Activated CD4-positive, alpha-beta memory T cell treated with anti-CD3 and anti-CD28 coated beads for 36 hours (primary cell): ENCODE results near the gene MTFR1L. TPM values are rescaled to one million over a fixed set of nuclear protein-coding genes. Genes with fewer than 3 reads are reported as not detected.

Source experiments
- CTCF ChIA-PET: fragments of 350-600 bp; sonication (Branson Sonifier 250); formaldehyde crosslinking; loops from one replicate; lab custom pipeline; 2021; ENCODE audit warnings: antibody characterized with exemption, inconsistent platforms; lab: Charles Lee
- POLR2A ChIA-PET: fragments of 350-600 bp; sonication (Branson Sonifier 250); formaldehyde crosslinking; loops from one replicate; lab custom pipeline; 2021; ENCODE audit warnings: antibody characterized with exemption; lab: Charles Lee
- DNase-seq: peaks from one replicate; pipeline ENCODE4 v3.0.0-alpha.2; 2020
- H3K27ac Mint-ChIP-seq: one replicate; pipeline ENCODE4 v1.8.0; 2021; ENCODE audit warnings: mixed read lengths
- H3K27me3 Mint-ChIP-seq: one replicate; pipeline ENCODE4 v1.8.0; 2021; ENCODE audit warnings: mixed read lengths
- H3K36me3 Mint-ChIP-seq: one replicate; pipeline ENCODE4 v1.8.0; 2021; ENCODE audit warnings: mixed read lengths
- H3K4me1 Mint-ChIP-seq: one replicate; pipeline ENCODE4 v1.8.0; 2021; ENCODE audit warnings: low read depth, mixed read lengths
- H3K4me3 Mint-ChIP-seq: one replicate; pipeline ENCODE4 v1.8.0; 2021; ENCODE audit warnings: mild to moderate bottlenecking, mixed read lengths
- H3K9me3 Mint-ChIP-seq: one replicate; pipeline ENCODE4 v1.8.0; 2021; ENCODE audit warnings: mixed read lengths
- intact Hi-C: fragments of 100-400 bp; cut with micrococcal nuclease; formaldehyde crosslinking; loops from one replicate; pipeline ENCODE4 v1.15.1; 2023
- total RNA-seq, 2 experiments: library from RNA; stranded (reverse); gene quantifications; one replicate each; pipeline ENCODE4 v1.2.3, GENCODE V29; 2021

MTFR1L gene
- total RNA-seq, 2 experiments from 2014 or later: 28.0 to 31.1 TPM

DNA sequence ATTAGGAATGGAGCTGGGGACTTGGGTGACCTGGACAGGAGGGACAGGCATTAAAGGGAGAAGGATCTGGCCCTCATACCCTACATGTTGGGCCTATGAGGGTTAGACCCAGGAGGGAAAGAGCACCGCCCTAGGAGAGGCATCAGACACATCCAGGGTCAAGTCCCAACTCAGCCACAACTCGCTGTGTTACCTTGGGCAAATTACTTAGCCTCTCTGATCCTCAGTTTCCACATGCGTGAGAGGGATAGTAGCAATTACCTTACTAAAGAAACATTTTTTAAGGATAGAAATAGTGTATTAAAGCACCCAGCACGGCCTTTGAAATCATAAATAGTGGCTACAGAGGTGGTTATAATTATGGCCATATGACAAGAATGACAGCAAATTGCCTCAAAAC lies 39.9 kb upstream of the MTFR1L start:
- Mint-ChIP-seq H3K4me3 (no peak overlapping the region), H3K27me3 (no peaks in the 10 kb centered on the region), H3K36me3 (no peaks in the 10 kb centered on the region), H3K4me1 (peaks cover 9% of the 10 kb centered on the region), H3K27ac (no peak overlapping the region), H3K9me3 (no peaks in the 10 kb centered on the region)
- ChIA-PET POLR2A (no interaction called here), CTCF (interaction anchor here (1.2 kb wide), 1 partner anchor 161 kb away, joined by 3 read pairs; no protein-coding TSS in a partner anchor)
- intact Hi-C loops: no loop called here
- DNase-seq: no peak

DNA sequence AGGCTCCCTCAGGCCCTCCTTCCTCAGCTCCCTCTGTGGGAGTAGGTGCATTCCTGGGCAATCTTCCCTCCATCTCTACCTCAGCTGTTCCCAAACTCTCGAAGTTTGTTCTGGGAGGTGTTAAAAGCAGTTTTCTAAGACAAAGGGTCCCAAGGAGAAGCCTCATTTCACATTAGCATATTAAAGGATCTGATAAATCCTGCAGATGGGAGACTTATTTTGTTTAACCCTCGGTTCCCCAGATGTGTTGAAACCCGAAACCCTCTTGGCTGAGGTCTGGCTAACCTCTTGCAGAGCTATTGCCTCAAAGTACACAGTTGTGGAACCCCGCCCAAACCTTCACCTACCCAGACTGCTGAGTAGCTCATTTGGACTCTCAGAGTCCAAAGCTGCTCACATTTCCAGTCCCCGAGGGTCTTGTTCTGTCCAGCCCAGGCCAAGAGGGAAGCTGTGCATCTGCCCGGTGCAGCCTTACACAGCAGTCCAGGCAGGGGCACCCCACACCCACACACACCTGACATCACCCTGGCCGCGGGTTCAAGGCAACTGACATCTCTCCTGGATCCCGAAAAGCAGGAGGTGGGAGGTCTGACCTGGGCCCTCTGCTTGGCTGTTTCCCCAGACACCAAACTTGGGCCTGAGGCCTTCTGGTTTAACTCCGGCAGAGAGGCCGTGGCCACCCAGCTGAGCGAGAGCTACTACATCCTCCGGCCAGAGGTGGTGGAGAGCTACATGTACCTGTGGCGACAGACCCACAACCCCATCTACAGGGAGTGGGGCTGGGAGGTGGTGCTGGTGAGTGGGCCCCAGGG lies 39.2 kb upstream of the MTFR1L start:
- no peaks in the 10 kb centered on the region for H3K27me3 Mint-ChIP-seq
- CTCF ChIA-PET: interaction anchor here (1.2 kb wide), 1 partner anchor 161 kb away, joined by 3 read pairs; no protein-coding TSS in a partner anchor
- DNase-seq: no peak
- POLR2A ChIA-PET: no interaction called here
- no peaks in the 10 kb centered on the region for H3K36me3 Mint-ChIP-seq
- H3K9me3 Mint-ChIP-seq: no peaks in the 10 kb centered on the region
- no peak overlapping the region for H3K27ac Mint-ChIP-seq
- no peak overlapping the region for H3K4me3 Mint-ChIP-seq
- peaks cover 3% of the 10 kb centered on the region for H3K4me1 Mint-ChIP-seq
- intact Hi-C loops: no loop called here

DNA sequence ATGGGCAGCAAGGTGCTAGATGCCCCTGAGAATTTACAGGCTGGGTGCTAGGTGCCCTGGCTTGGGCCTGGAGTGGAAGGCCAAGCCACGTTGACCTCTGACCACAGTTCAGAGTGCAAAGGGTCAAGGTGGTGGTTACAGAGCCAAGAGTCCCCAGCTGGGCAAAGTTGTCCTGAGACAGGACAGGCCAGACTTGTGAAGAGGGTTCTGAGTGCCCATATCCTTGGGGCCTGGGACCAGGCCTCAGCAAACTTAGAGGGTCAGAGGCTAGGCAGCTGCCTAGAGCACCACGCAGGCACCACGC lies 38.7 kb upstream of the MTFR1L start:
- POLR2A ChIA-PET: no interaction called here
- H3K27me3 Mint-ChIP-seq: no peaks in the 10 kb centered on the region
- H3K36me3 Mint-ChIP-seq: no peaks in the 10 kb centered on the region
- H3K4me1 Mint-ChIP-seq: no peaks in the 10 kb centered on the region
- H3K27ac Mint-ChIP-seq: no peak overlapping the region
- H3K4me3 Mint-ChIP-seq: no peak overlapping the region
- CTCF ChIA-PET: interaction anchor here (1.3 kb wide), 1 partner anchor 162 kb away, joined by 3 read pairs; no protein-coding TSS in a partner anchor
- intact Hi-C loops: no loop called here
- H3K9me3 Mint-ChIP-seq: no peaks in the 10 kb centered on the region
- DNase-seq: no peak

DNA sequence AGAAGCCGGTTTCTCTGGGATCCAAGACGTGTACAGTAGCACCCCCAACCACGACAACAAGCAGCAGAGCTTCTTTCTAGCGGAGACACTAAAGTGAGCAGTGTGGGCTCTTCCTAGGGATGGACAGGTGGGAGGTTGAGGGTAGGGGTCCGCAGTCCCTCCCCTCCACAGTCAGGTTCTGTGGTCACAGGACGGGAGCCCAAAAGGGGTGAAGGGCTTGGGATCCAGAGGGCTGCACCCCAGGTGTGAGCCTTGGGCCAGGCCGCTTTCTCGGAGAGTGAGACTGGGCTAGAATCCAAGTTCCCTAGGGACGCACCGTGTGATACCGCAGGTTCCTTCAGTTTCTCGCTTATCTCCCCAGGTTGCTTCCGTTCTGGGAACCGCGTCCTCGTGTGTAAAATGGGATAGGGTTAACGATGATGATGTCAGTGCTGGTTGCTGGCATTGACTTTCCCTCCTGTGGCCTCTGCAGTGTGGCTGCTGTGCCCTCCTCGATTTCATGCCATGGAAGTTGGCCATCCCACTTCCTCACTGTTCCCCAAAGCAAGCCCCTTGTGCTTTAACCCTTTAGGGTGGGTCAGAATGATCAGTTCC lies 37.0 kb upstream of the MTFR1L start:
- Mint-ChIP-seq H3K27ac (no peak overlapping the region), H3K36me3 (no peaks in the 10 kb centered on the region), H3K4me1 (no peaks in the 10 kb centered on the region), H3K27me3 (no peaks in the 10 kb centered on the region), H3K9me3 (no peaks in the 10 kb centered on the region), H3K4me3 (no peak overlapping the region)
- intact Hi-C loops: no loop called here
- ChIA-PET CTCF (no interaction called here), POLR2A (no interaction called here)
- DNase-seq: no peak

DNA sequence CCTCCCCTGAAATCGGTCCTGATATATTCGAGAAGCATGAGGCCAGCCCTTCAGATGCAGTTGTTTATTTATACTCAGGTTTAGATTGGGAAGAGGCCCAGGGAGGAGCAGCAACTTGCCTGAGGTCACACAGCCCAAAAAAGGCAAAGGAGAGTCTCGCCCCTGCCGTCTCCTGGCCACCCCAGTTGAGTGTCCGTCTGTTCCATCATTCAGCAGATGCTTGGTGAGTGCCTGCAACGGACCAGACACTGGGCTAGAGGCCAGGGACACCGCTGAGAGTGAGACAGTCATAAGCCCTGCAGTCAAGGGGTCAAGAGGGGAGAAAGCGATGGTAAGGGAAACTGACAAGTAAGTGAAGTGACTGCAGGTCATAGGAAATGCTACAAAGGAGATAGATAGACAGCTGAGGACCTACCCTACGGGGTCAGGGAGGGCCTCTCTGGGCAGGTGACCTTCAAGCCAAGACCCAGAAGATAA lies 35.1 kb upstream of the MTFR1L start:
- CTCF ChIA-PET: no interaction called here
- Mint-ChIP-seq H3K4me3 (no peak overlapping the region), H3K9me3 (no peaks in the 10 kb centered on the region), H3K36me3 (no peaks in the 10 kb centered on the region), H3K4me1 (no peaks in the 10 kb centered on the region), H3K27me3 (no peaks in the 10 kb centered on the region), H3K27ac (no peak overlapping the region)
- no peak for DNase-seq
- POLR2A ChIA-PET: interaction anchor here (0.7 kb wide), 1 partner anchor 212 kb away, joined by 3 read pairs; no protein-coding TSS in a partner anchor
- intact Hi-C loops: no loop called here

DNA sequence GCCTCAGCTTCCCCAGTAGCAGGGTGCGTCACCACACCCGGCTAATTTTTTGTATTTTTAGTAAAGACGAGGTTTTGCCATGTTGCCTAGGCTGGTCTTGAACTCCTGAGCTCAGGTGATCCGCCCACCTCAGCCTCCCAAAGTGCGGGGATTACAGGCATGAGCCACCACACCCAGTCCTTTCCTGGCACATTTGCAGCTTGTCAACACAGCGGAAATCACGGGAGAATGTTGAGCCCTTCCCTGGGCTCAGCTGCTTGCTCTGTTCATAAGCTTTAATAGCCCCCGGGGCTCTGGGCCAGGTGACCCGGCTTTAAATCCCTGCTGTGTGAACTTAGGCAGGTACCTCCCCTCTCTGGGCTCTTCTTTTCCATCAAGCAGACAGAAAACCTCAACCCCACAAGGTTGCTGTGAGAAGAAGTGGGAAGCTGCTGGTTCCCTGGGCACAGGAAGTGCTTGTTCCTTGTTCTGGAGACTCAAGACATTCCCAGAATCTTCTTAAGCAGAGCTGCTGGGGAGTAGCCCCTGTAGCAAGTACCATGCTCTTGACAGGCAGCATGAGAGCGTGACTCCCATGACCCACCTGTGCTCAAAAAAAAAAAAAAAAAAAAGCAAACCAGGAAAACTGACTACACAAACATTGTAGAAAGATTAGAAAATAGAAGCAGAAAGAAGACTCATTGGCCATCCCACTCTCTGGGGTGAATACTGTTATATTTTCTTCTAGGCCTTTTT lies 34.3 kb upstream of the MTFR1L start:
- Mint-ChIP-seq H3K4me1 (no peaks in the 10 kb centered on the region), H3K9me3 (no peaks in the 10 kb centered on the region), H3K36me3 (no peaks in the 10 kb centered on the region), H3K27ac (no peak overlapping the region), H3K27me3 (no peaks in the 10 kb centered on the region), H3K4me3 (no peak overlapping the region)
- CTCF ChIA-PET: no interaction called here
- intact Hi-C loops: no loop called here
- POLR2A ChIA-PET: interaction anchor here (0.7 kb wide), 1 partner anchor 213 kb away, joined by 3 read pairs; no protein-coding TSS in a partner anchor
- no peak for DNase-seq

DNA sequence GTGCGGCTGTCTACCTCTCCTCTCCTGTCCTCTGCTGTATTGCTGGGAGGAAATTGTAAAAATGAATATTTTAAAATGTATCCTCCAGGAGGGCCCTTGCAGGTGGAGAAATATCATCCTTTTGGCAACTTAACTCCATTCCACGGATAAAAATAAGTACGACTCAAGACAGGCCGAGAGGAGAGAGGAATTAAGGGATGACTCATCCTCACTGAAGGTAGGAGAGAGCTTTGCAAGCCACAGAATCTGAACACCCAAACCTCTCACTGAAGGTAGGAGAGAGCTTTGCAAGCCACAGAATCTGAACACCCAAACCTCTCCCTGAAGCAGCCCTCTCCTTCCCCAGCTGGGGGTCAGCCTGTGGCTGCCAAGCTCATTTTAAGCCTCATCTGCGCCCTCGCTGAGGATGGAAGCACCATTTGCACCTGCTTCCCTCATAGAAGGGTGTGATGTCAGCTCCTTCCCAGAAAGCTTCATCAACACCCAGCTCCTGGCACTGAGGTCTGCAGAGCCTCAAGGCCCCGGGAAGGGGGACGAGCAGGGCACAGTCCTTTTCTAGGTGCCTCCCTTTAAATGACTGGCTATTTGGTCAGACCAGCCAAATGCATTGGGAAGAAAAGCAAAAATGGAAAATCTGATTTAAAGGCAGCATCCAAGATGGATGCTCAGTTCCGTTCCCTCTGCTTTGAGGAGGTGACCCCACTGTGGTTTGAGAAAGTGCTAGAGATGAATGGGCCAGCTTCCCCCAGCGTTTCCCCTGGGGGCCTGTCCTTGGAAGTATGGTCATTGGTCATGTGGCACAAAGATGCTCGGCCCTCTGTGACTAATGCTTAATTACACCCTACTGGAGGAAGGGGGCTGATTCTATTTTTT lies 32.6 kb upstream of the MTFR1L start:
- CTCF ChIA-PET: interaction anchor here (0.6 to 1.0 kb wide), 2 partner anchors 11 to 111 kb away, joined by 3 read pairs; no protein-coding TSS in a partner anchor
- POLR2A ChIA-PET: interaction anchor here (0.6 kb wide), 1 partner anchor 299 kb away, joined by 3 read pairs; no protein-coding TSS in a partner anchor
- Mint-ChIP-seq H3K27me3 (no peaks in the 10 kb centered on the region), H3K4me3 (no peak overlapping the region), H3K27ac (no peak overlapping the region), H3K36me3 (no peaks in the 10 kb centered on the region), H3K9me3 (no peaks in the 10 kb centered on the region), H3K4me1 (no peaks in the 10 kb centered on the region)
- intact Hi-C loops: no loop called here
- DNase-seq: no peak

DNA sequence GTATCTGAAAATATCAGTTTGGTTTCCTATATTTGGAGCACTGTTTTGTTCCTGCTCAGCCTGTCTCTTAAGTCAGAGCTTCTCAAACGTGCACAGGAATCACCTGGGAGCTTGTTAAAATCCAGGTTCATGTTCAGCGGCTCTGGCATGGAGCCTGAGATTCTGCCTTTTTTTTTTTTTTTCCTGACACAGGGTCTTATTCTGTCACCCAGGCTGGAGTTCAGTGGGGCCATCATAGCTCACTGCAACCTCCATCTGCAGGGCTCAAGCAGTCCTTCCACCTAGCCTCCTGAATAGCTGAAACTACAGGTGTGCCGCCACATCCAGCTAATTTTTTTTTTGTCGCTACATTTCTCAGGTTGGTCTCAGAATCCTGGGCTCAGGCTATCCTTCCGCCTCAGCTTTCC lies 32.0 kb upstream of the MTFR1L start:
- POLR2A ChIA-PET: interaction anchor here (0.6 kb wide), 1 partner anchor 299 kb away, joined by 3 read pairs; no protein-coding TSS in a partner anchor
- no peaks in the 10 kb centered on the region for H3K4me1 Mint-ChIP-seq
- no peak overlapping the region for H3K4me3 Mint-ChIP-seq
- CTCF ChIA-PET: interaction anchor here (0.6 to 1.3 kb wide), 3 partner anchors 11 to 169 kb away, joined by 3 read pairs; no protein-coding TSS in a partner anchor
- H3K27ac Mint-ChIP-seq: no peak overlapping the region
- H3K9me3 Mint-ChIP-seq: no peaks in the 10 kb centered on the region
- intact Hi-C loops: no loop called here
- no peaks in the 10 kb centered on the region for H3K36me3 Mint-ChIP-seq
- no peak for DNase-seq
- H3K27me3 Mint-ChIP-seq: no peaks in the 10 kb centered on the region

DNA sequence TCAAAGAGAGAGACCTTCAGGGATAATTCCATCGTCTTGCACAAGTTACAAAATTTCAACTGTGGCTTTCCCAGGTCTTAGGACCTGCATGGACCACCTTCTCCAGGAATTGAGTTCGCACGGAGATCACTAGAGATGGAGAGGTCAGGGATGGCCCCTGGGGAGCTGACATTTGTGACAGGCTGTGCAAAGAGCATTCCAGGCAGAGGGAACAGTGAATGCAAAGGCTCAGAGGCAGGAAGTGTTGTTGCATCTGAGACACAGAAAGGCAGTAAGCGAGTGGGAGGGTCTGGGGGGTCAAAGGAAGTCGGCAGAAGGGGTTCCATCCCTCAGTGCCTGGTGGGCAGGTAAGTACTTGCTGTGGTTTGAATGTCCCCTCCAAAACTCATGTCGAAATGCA lies 29.3 kb upstream of the MTFR1L start:
- POLR2A ChIA-PET: no interaction called here
- Mint-ChIP-seq H3K27me3 (no peaks in the 10 kb centered on the region), H3K36me3 (no peaks in the 10 kb centered on the region), H3K27ac (no peak overlapping the region), H3K9me3 (no peaks in the 10 kb centered on the region), H3K4me1 (peaks cover 3% of the 10 kb centered on the region), H3K4me3 (no peak overlapping the region)
- intact Hi-C loops: no loop called here
- no peak for DNase-seq
- CTCF ChIA-PET: no interaction called here

DNA sequence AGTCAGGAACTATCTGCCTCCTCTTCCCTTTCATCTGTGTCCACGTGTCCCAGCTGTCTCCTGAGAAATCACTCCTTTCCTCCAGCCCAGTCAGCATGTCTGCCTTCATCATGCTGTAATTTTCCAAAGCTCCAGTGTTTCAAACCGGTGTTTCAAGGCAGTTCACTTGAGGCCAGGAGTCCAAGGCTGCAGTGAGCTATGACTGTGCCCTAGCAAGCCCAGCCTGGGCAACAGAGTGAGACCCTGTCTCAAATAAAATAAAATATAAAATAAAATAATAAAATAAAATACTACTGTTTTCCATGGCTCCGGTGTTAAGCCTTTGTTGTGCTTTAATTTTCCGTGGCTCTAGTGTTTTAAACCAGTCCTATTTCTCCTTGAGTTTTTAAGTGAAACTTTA lies 27.6 kb upstream of the MTFR1L start:
- no peak overlapping the region for H3K27ac Mint-ChIP-seq
- CTCF ChIA-PET: interaction anchor here (1.2 kb wide), 1 partner anchor 18 kb away, joined by 4 read pairs; no protein-coding TSS in a partner anchor
- intact Hi-C loops: no loop called here

DNA sequence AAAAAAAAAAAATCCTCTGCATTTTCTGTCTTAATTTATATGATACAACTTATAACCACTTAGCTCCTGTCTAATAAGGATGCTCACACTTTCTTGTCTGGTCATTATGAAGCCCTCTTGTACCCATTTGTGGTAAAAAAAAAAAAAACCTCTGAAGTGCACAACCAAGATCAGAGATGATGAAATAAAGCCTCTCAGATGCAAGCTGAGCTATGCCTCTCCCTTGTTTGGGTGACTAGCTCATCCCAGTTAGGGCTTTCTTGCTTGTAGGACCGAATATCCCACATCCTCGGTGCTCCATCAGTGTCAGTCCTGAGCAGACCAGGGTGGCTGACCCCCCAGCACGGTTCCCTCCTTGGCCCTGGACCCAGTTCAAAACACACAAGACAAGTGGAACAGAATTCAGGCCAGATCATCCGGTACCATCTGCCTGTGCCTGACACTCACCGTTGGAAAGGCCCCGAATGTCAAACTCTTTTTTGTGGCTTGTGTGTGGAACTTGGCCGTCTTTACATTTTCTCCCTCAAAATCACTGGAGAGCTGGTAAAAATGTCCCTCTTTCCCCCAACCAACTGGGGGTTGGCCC lies 26.1 kb upstream of the MTFR1L start:
- ChIA-PET POLR2A (interaction anchor here (1.7 kb wide), 1 partner anchor 118 kb away, joined by 4 read pairs; no protein-coding TSS in a partner anchor), CTCF (interaction anchor here (0.9 to 4.4 kb wide), 2 partner anchors 185 to 257 kb away, joined by 3 to 33 read pairs; no protein-coding TSS in a partner anchor)
- DNase-seq: no peak
- Mint-ChIP-seq H3K27ac (no peak overlapping the region), H3K4me3 (no peak overlapping the region), H3K4me1 (peaks cover 27% of the 10 kb centered on the region), H3K27me3 (no peaks in the 10 kb centered on the region), H3K36me3 (no peaks in the 10 kb centered on the region), H3K9me3 (no peaks in the 10 kb centered on the region)
- intact Hi-C loops: no loop called here

More for the DNA sequence above, 27.6 kb upstream of the MTFR1L start:
- H3K27me3 Mint-ChIP-seq: no peaks in the 10 kb centered on the region
- no peaks in the 10 kb centered on the region for H3K9me3 Mint-ChIP-seq
- no peak overlapping the region for H3K4me3 Mint-ChIP-seq
- peaks cover 17% of the 10 kb centered on the region for H3K4me1 Mint-ChIP-seq
- no peaks in the 10 kb centered on the region for H3K36me3 Mint-ChIP-seq
- no peak for DNase-seq
- POLR2A ChIA-PET: interaction anchor here (1.7 kb wide), 1 partner anchor 116 kb away, joined by 4 read pairs; no protein-coding TSS in a partner anchor
